ENCODE measurements around the gene OCSTAMP. TPM values are rescaled to one million over a fixed set of nuclear protein-coding genes. Genes with fewer than 3 reads are reported as not detected.
A peak's percentile ranks its signal among the peaks of the same experiment; 100 is the strongest.

OCSTAMP gene
- not detected in 2 replicates for total RNA-seq (2014; rRNA removed; shearing (Covaris generic))

- DNase-seq: no peak
- Histone ChIP-seq H3K36me3 (replicated peaks; ENCODE audit: control insufficient read depth, insufficient read depth, low read length) (no peaks in the 10 kb centered on the region), H3K27me3 (ENCODE audit: control insufficient read depth, insufficient read depth, low read length) (no peaks in the 10 kb centered on the region), H3K4me3 (ENCODE audit: insufficient read depth, low read depth, low read length) (no peak within 1 kb of the TSS)
These were observed at the start of gene OCSTAMP for GRCh38 chr20:46550461-46550860. OCSTAMP (minus strand) TSS chr20:46550654; CDS start chr20:46550560, 94 bp downstream.

GRCh38 chr20:46599227-46599987, 49.0 kb upstream of the OCSTAMP start:
- DNase-seq: no peak
- Histone ChIP-seq H3K27me3 (ENCODE audit: control insufficient read depth, insufficient read depth, low read length) (no peaks in the 10 kb centered on the region), H3K36me3 (replicated peaks; ENCODE audit: control insufficient read depth, insufficient read depth, low read length) (no peaks in the 10 kb centered on the region), H3K4me3 (ENCODE audit: insufficient read depth, low read depth, low read length) (no peak overlapping the region)

- no peak overlapping the region for H3K4me3 ChIP-seq (ENCODE audit: insufficient read depth, low read depth, low read length)
- no peaks in the 10 kb centered on the region for H3K27me3 ChIP-seq (ENCODE audit: control insufficient read depth, insufficient read depth, low read length)
- H3K36me3 ChIP-seq (replicated peaks; ENCODE audit: control insufficient read depth, insufficient read depth, low read length): no peaks in the 10 kb centered on the region
- no peak for DNase-seq
These were observed 45.5 kb upstream of the OCSTAMP start for GRCh38 chr20:46595933-46596332.

GRCh38 chr20:46594725-46595124, 44.3 kb upstream of the OCSTAMP start:
- Histone ChIP-seq H3K36me3 (replicated peaks; ENCODE audit: control insufficient read depth, insufficient read depth, low read length) (no peaks in the 10 kb centered on the region), H3K27me3 (ENCODE audit: control insufficient read depth, insufficient read depth, low read length) (no peaks in the 10 kb centered on the region), H3K4me3 (ENCODE audit: insufficient read depth, low read depth, low read length) (no peak overlapping the region)
- DNase-seq: no peak

GRCh38 chr20:46592580-46593362, 42.3 kb upstream of the OCSTAMP start:
- H3K27me3 ChIP-seq (ENCODE audit: control insufficient read depth, insufficient read depth, low read length): no peaks in the 10 kb centered on the region
- H3K36me3 ChIP-seq (replicated peaks; ENCODE audit: control insufficient read depth, insufficient read depth, low read length): no peaks in the 10 kb centered on the region
- DNase-seq: peak; percentile 69
- H3K4me3 ChIP-seq (ENCODE audit: insufficient read depth, low read depth, low read length): no peak overlapping the region

GRCh38 chr20:46590443-46590842, 40.0 kb upstream of the OCSTAMP start:
- Histone ChIP-seq H3K36me3 (replicated peaks; ENCODE audit: control insufficient read depth, insufficient read depth, low read length) (no peaks in the 10 kb centered on the region), H3K27me3 (ENCODE audit: control insufficient read depth, insufficient read depth, low read length) (no peaks in the 10 kb centered on the region), H3K4me3 (ENCODE audit: insufficient read depth, low read depth, low read length) (no peak overlapping the region)
- DNase-seq: no peak

- H3K27me3 ChIP-seq (ENCODE audit: control insufficient read depth, insufficient read depth, low read length): no peaks in the 10 kb centered on the region
- DNase-seq: no peak
- H3K36me3 ChIP-seq (replicated peaks; ENCODE audit: control insufficient read depth, insufficient read depth, low read length): no peaks in the 10 kb centered on the region
- H3K4me3 ChIP-seq (ENCODE audit: insufficient read depth, low read depth, low read length): no peak overlapping the region
These were observed 38.4 kb upstream of the OCSTAMP start for GRCh38 chr20:46588532-46589511.

GRCh38 chr20:46587986-46588385, 37.5 kb upstream of the OCSTAMP start:
- DNase-seq: no peak
- no peaks in the 10 kb centered on the region for H3K36me3 ChIP-seq (replicated peaks; ENCODE audit: control insufficient read depth, insufficient read depth, low read length)
- no peak overlapping the region for H3K4me3 ChIP-seq (ENCODE audit: insufficient read depth, low read depth, low read length)
- no peaks in the 10 kb centered on the region for H3K27me3 ChIP-seq (ENCODE audit: control insufficient read depth, insufficient read depth, low read length)

- Histone ChIP-seq H3K27me3 (ENCODE audit: control insufficient read depth, insufficient read depth, low read length) (no peaks in the 10 kb centered on the region), H3K4me3 (ENCODE audit: insufficient read depth, low read depth, low read length) (no peak overlapping the region), H3K36me3 (replicated peaks; ENCODE audit: control insufficient read depth, insufficient read depth, low read length) (no peaks in the 10 kb centered on the region)
- no peak for DNase-seq
These were observed 36.3 kb upstream of the OCSTAMP start for GRCh38 chr20:46586724-46587123.

- H3K4me3 ChIP-seq (ENCODE audit: insufficient read depth, low read depth, low read length): no peak overlapping the region
- no peak for DNase-seq
- no peaks in the 10 kb centered on the region for H3K36me3 ChIP-seq (replicated peaks; ENCODE audit: control insufficient read depth, insufficient read depth, low read length)
- H3K27me3 ChIP-seq (ENCODE audit: control insufficient read depth, insufficient read depth, low read length): no peaks in the 10 kb centered on the region
These were observed 34.1 kb upstream of the OCSTAMP start for GRCh38 chr20:46584508-46584907.

- Histone ChIP-seq H3K27me3 (ENCODE audit: control insufficient read depth, insufficient read depth, low read length) (no peaks in the 10 kb centered on the region), H3K36me3 (replicated peaks; ENCODE audit: control insufficient read depth, insufficient read depth, low read length) (no peaks in the 10 kb centered on the region), H3K4me3 (ENCODE audit: insufficient read depth, low read depth, low read length) (no peak overlapping the region)
- DNase-seq: peak; percentile 71
These were observed 33.2 kb upstream of the OCSTAMP start for GRCh38 chr20:46583411-46584214.

GRCh38 chr20:46582648-46583047, 32.2 kb upstream of the OCSTAMP start:
- H3K27me3 ChIP-seq (ENCODE audit: control insufficient read depth, insufficient read depth, low read length): no peaks in the 10 kb centered on the region
- H3K36me3 ChIP-seq (replicated peaks; ENCODE audit: control insufficient read depth, insufficient read depth, low read length): no peaks in the 10 kb centered on the region
- DNase-seq: no peak
- H3K4me3 ChIP-seq (ENCODE audit: insufficient read depth, low read depth, low read length): no peak overlapping the region

GRCh38 chr20:46581391-46581790, 30.9 kb upstream of the OCSTAMP start:
- no peak for DNase-seq
- Histone ChIP-seq H3K36me3 (replicated peaks; ENCODE audit: control insufficient read depth, insufficient read depth, low read length) (no peaks in the 10 kb centered on the region), H3K27me3 (ENCODE audit: control insufficient read depth, insufficient read depth, low read length) (no peaks in the 10 kb centered on the region), H3K4me3 (ENCODE audit: insufficient read depth, low read depth, low read length) (no peak overlapping the region)
